PFSK-1 (cell line): Measurements from ENCODE around the gene ARPP19.

ENCODE experiments used
- FOXP2 ChIP-seq: optimal IDR thresholded peaks from 2 replicates; pipeline ENCODE3; 2011; ENCODE audit warnings: borderline replicate concordance, control low read depth, inconsistent platforms; ENCODE audit not compliant: insufficient read depth; ENCODE audit errors: extremely low read length, extremely low read depth
- POLR2AphosphoS5 ChIP-seq: IDR thresholded peaks from 2 replicates; pipeline ENCODE4 v1.6.1; 2012; ENCODE audit warnings: low read depth, mild to moderate bottlenecking, control low read depth, low read length, moderate library complexity
- SIN3A ChIP-seq: IDR thresholded peaks from 2 replicates; pipeline ENCODE4 v1.6.1; 2012; ENCODE audit warnings: mild to moderate bottlenecking, low read length, moderate library complexity, borderline replicate concordance; ENCODE audit not compliant: insufficient read depth
- TAF1 ChIP-seq: IDR thresholded peaks from 2 replicates; pipeline ENCODE4 v1.6.1; 2012; ENCODE audit warnings: low read length, control low read depth, borderline replicate concordance; ENCODE audit not compliant: insufficient read depth
- TF ChIP-seq, protein P1 (sequence below), 2 experiments: IDR thresholded peaks; 2 replicates each; pipeline versions ENCODE4 v1.6.1 to v1.8.0; 2011 to 2012; ENCODE audit warnings: low read depth in 2 of 2, low read length in 2 of 2, control low read depth in 1 of 2, inconsistent platforms in 1 of 2, mild to moderate bottlenecking in 1 of 2, moderate library complexity in 1 of 2; ENCODE audit not compliant: insufficient read depth in 1 of 2

ARPP19 gene

DNA sequence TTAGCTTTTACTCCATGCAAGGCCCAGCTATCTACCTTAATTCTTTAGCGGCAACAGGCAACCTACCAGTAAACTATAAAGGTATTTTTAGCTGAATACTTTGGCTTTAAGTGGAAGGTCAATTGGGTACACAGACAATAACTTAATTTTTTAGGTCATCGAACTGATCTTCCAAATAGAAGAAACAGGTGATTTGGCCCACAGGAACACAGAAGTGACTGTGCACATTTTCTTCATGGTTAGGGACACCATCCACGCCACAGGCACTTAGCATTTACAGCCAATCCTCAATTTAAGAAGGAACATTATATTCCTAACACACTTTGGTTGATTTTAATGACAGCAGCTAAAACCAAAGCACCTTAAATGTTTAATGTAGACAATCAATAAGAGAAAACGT is 1.9 kb downstream of the ARPP19 start:
- TF ChIP-seq, protein P1, sequence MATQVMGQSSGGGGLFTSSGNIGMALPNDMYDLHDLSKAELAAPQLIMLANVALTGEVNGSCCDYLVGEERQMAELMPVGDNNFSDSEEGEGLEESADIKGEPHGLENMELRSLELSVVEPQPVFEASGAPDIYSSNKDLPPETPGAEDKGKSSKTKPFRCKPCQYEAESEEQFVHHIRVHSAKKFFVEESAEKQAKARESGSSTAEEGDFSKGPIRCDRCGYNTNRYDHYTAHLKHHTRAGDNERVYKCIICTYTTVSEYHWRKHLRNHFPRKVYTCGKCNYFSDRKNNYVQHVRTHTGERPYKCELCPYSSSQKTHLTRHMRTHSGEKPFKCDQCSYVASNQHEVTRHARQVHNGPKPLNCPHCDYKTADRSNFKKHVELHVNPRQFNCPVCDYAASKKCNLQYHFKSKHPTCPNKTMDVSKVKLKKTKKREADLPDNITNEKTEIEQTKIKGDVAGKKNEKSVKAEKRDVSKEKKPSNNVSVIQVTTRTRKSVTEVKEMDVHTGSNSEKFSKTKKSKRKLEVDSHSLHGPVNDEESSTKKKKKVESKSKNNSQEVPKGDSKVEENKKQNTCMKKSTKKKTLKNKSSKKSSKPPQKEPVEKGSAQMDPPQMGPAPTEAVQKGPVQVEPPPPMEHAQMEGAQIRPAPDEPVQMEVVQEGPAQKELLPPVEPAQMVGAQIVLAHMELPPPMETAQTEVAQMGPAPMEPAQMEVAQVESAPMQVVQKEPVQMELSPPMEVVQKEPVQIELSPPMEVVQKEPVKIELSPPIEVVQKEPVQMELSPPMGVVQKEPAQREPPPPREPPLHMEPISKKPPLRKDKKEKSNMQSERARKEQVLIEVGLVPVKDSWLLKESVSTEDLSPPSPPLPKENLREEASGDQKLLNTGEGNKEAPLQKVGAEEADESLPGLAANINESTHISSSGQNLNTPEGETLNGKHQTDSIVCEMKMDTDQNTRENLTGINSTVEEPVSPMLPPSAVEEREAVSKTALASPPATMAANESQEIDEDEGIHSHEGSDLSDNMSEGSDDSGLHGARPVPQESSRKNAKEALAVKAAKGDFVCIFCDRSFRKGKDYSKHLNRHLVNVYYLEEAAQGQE (IDR thresholded peaks at IDR 0.05; ENCODE audit: insufficient read depth in 1 of 2, low read depth in 2 of 2, low read length in 2 of 2) = no peak

DNA sequence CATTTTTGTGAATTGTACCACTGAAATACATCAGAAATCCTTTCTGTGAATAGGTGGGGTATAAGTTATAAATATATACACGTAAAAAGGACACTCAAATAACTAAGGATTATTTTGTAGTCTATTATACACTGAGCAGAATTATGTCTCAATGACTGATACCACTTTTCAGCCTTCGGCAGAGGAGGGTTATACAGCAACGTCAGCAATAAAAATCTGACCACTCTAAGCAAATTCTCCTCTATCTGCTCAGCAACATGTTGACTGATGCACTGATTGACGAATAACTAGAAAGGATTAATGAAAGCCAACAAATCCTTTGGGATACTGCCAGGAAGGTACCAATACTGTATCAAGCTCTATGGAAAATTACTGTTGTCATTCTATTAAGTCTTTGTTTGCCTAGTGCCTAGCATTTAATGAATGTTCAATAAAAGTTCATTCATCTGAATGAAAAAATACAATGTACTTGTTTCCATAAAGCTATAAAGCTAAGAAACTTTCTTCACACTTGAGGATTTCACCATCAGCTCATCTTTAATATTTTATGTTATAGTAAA is 5.2 kb downstream of the ARPP19 start:
- TF ChIP-seq POLR2AphosphoS5 = no peak
- TF ChIP-seq, protein P1 (IDR thresholded peaks at IDR 0.05; ENCODE audit: insufficient read depth in 1 of 2, low read depth in 2 of 2, low read length in 2 of 2) = no peak
- TF ChIP-seq FOXP2 = no peak
- no peak for TF ChIP-seq SIN3A

DNA sequence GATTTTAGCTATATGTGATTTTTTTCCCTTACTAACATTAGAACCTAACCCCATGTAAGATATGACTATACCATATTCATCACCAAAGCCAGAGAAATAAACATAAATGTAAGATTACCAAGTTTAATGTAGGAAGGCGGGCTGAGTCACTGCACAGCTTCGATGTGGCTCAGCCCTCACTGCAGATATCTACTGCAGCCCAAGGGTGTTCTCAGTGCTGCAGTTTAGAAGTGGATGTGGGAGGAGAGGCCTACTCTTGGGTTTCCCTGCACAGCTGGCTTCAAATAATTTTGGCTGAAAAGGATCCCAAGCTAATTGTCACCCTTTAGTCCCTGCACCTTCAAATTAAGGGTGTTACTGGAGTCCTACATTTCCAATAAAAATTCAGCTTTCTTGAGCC is 9.3 kb downstream of the ARPP19 start:
- TF ChIP-seq TAF1 (no peak), FOXP2 (no peak), SIN3A (no peak), POLR2AphosphoS5 (no peak)
- TF ChIP-seq, protein P1 (IDR thresholded peaks at IDR 0.05; ENCODE audit: insufficient read depth in 1 of 2, low read depth in 2 of 2, low read length in 2 of 2) = no peak

DNA sequence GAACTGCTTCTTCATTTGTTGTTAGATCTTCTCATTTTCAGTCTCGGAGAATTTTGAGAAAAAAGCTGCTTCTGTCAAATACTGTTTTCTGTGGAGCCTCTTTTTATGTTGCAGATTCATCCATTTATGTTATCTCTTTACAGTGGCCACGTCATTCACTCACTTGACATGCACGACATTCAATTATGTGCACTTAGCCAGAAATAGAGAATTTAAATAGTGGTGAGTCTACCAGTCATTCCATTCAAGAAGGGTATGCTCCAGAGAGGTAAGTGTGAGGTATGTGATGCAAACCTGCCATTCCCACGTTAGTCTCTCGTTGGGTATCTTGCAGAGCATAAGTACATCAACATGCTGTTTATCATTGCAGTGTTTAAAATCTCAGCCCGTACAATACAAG is 9.8 kb downstream of the ARPP19 start:
- TF ChIP-seq TAF1 = no peak
- no peak for TF ChIP-seq SIN3A
- TF ChIP-seq FOXP2 = no peak
- TF ChIP-seq, protein P1 (IDR thresholded peaks at IDR 0.05; ENCODE audit: insufficient read depth in 1 of 2, low read depth in 2 of 2, low read length in 2 of 2) = no peak
- no peak for TF ChIP-seq POLR2AphosphoS5

DNA sequence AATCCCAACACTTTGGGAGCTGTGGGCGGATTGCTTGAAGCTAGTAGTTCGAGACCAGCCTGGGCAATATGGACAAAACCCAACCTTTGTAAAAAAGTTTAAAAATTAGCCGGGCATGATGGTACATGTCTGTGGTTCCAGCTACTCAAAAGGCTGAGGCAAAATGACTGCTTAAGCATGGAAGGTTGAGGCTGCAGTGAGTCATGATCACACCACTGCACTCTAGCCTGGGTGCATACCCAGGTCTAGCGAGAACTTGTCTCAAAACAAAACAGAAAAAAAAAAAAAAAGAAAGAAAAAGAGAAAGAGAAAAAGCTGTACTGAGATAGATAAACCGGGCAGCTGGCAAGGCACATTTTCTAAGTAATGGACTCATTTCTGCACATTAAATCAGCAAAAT is 10.6 kb downstream of the ARPP19 start:
- TF ChIP-seq TAF1 = no peak
- TF ChIP-seq, protein P1 (IDR thresholded peaks at IDR 0.05; ENCODE audit: insufficient read depth in 1 of 2, low read depth in 2 of 2, low read length in 2 of 2) = no peak
- TF ChIP-seq POLR2AphosphoS5 = no peak
- TF ChIP-seq FOXP2 = no peak
